ENCODE data around the gene STOML1.

DNA sequence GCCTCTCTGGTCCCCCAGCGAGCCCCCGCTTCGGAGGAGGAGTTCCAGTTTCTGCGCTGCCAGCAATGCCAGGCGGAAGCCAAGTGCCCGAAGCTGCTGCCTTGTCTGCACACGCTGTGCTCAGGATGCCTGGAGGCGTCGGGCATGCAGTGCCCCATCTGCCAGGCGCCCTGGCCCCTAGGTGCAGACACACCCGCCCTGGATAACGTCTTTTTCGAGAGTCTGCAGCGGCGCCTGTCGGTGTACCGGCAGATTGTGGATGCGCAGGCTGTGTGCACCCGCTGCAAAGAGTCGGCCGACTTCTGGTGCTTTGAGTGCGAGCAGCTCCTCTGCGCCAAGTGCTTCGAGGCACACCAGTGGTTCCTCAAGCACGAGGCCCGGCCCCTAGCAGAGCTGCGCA, 5.9 kb upstream of the STOML1 start:
- TF ChIP-seq RCOR1 (IDR thresholded peaks at IDR 0.05; ENCODE audit: borderline replicate concordance in 1 of 2, low read depth in 2 of 2, low read length in 2 of 2), result no peak
- no peak for TF ChIP-seq KAT7 (CRISPR knock-in tag; IDR thresholded peaks at IDR 0.05; ENCODE audit: borderline replicate concordance)
- TF ChIP-seq ILK (tag; IDR thresholded peaks at IDR 0.05; ENCODE audit: borderline replicate concordance, low read depth), result no peak
- no peak for TF ChIP-seq NFYB (IDR thresholded peaks at IDR 0.05; ENCODE audit: extremely low read depth, insufficient read length)
